HG03095 (cell line): Measurements from ENCODE around the gene PER3.
"Not testable (repeated sequence)": the region's sequence is repeated elsewhere in the genome, so short reads cannot be mapped to it uniquely, and the experiment has no call there.

ENCODE experiments used
- ATAC-seq: cut with Tn5 transposase; IDR thresholded peaks from one replicate; pipeline ENCODE4 v1.9.1; 2021; ENCODE audit warnings: moderate library complexity; ENCODE audit not compliant: unreplicated experiment

Gene PER3

GRCh38 chr1:7778133-7778628, 5.9 kb upstream of the PER3 start:
- no peak for ATAC-seq

- no peak for ATAC-seq
Measured at GRCh38 chr1:7780976-7781375, 3.1 kb upstream of the PER3 start.

GRCh38 chr1:7781501-7781900, 2.6 kb upstream of the PER3 start:
- no peak for ATAC-seq

GRCh38 chr1:7781923-7782495, 2.1 kb upstream of the PER3 start:
- ATAC-seq, result no peak

GRCh38 chr1:7783178-7783711, 846 bp upstream of the PER3 start:
- ATAC-seq, result no peak

GRCh38 chr1:7784492-7785071, 491 bp downstream of the PER3 start:
- no peak for ATAC-seq

- ATAC-seq, result no peak
Measured at GRCh38 chr1:7785108-7785507, 1.0 kb downstream of the PER3 start.

- no peak for ATAC-seq
Measured at GRCh38 chr1:7786795-7787194, 2.7 kb downstream of the PER3 start.

- no peak for ATAC-seq
Measured at GRCh38 chr1:7789828-7790227, 5.7 kb downstream of the PER3 start.

GRCh38 chr1:7791027-7791426, 6.9 kb downstream of the PER3 start:
- ATAC-seq, result not testable (repeated sequence)

- no peak for ATAC-seq
Measured at GRCh38 chr1:7795406-7795805, 11.3 kb downstream of the PER3 start.

- no peak for ATAC-seq
Measured at GRCh38 chr1:7805460-7805859, 21.4 kb downstream of the PER3 start.

- ATAC-seq, result no peak
Measured at GRCh38 chr1:7808253-7808844, 24.3 kb downstream of the PER3 start.

GRCh38 chr1:7809742-7810141, 25.7 kb downstream of the PER3 start:
- ATAC-seq, result no peak

- no peak for ATAC-seq
Measured at GRCh38 chr1:7810395-7810794, 26.3 kb downstream of the PER3 start.

- no peak for ATAC-seq
Measured at GRCh38 chr1:7811476-7811875, 27.4 kb downstream of the PER3 start.

- ATAC-seq, result no peak
Measured at GRCh38 chr1:7813677-7814373, 29.7 kb downstream of the PER3 start.

GRCh38 chr1:7821282-7821681, 37.2 kb downstream of the PER3 start:
- ATAC-seq, result no peak

GRCh38 chr1:7824701-7825100, 40.6 kb downstream of the PER3 start:
- ATAC-seq, result no peak

GRCh38 chr1:7826363-7826762, 42.3 kb downstream of the PER3 start:
- ATAC-seq, result no peak

GRCh38 chr1:7827126-7827955, 43.2 kb downstream of the PER3 start:
- no peak for ATAC-seq
